Prostate gland (tissue), 1 donor: ENCODE data around the gene TMEM9B.

Experiments used
- POLR2A ChIP-seq: fragments of 450-650 bp; IDR thresholded peaks from one replicate; pipeline ENCODE4 v1.6.1; 2016; ENCODE audit warnings: antibody characterized with exemption, mild to moderate bottlenecking
- POLR2AphosphoS5 ChIP-seq: sonication (generic); formaldehyde crosslinking; IDR thresholded peaks from one replicate; pipeline ENCODE4 v1.6.1; 2017; ENCODE audit warnings: antibody characterized with exemption

DNA sequence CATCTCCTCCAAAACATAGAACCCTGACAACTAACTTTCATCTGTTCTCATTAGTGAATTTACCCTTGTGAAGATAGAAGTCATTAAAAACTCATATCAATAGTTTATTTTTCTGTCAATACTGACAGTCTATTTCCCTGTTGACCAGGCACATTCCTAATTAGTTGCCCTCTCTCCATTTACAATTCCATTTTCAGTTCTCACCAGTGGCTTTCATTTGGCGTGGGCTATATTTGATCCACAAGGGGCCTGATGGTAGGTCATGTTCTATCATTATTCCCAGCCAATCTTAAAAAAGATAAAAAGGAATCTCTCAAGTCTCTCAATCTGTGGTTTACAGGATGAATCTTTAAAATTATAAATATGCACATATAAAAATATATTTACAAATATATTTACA, 57.1 kb downstream of the TMEM9B start:
- TF ChIP-seq POLR2AphosphoS5 (no peak), POLR2A (no peak)
